Stimulated activated CD8-positive, alpha-beta memory T cell treated with anti-CD3 and anti-CD28 coated beads, Interleukin-7, amount 100 ng/mL, for 4 hours (primary cell): ENCODE measurements around the gene TTC7B.
"Not testable (repeated sequence)": the region's sequence is repeated elsewhere in the genome, so short reads cannot be mapped to it uniquely, and the experiment has no call there.

ENCODE experiments used
- DNase-seq, 2 donors: peaks; one replicate each; pipeline ENCODE4 v3.0.0-alpha.2; 2020; ENCODE audit warnings: low read depth in 2 of 2

The TTC7B gene

GRCh38 chr14:90830931-90831701 is 14.9 kb upstream of the TTC7B start:
- no peak for DNase-seq

DNA sequence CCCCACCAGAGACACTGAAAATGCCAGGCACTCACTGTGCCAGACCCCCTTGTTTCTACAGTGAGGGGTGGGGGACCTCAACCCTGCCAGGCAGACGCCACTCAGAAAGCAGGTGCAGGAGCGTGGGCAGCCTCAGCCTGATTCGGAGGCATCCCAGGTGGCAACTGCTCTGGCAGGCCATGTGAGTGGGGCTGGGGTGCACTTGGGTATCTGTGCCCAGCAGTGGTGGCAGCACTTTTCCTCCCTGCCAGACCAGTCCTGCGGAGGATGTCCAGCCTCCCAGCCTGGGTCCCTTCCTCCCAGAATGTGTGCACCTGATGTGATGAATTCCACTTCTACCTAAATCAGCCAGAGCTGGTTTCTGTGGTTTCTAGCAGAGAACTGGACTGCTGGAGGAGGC is 13.4 kb upstream of the TTC7B start:
- DNase-seq = no peak

- DNase-seq = no peak
Observed at GRCh38 chr14:90828642-90829487, 12.6 kb upstream of the TTC7B start.

GRCh38 chr14:90827919-90828610 is 11.8 kb upstream of the TTC7B start:
- peak; percentile 78 to 87 for DNase-seq

DNA sequence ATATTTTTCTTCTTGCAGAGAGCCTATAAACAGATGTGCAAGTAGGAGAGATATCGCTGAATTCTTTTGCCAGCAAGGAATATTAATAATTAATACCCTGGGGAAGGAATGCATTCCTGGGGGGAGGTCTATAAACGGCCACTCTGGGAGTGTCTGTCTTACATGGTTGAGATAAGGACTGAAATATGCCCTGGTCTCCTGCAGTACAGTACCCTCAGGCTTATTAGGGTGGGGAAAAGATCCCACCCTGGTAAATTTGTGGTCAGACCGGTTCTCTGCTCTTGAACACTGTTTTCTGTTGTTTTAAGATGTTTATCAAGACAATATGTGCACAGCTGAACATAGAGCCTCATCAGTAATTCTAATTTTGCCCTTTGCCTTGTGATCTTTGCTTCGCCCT is 7.3 kb upstream of the TTC7B start:
- DNase-seq = not testable (repeated sequence)

GRCh38 chr14:90820958-90821357 is 4.7 kb upstream of the TTC7B start:
- DNase-seq = peak; percentile 70 to 79

GRCh38 chr14:90819734-90820393 is 3.6 kb upstream of the TTC7B start:
- no peak for DNase-seq

DNA sequence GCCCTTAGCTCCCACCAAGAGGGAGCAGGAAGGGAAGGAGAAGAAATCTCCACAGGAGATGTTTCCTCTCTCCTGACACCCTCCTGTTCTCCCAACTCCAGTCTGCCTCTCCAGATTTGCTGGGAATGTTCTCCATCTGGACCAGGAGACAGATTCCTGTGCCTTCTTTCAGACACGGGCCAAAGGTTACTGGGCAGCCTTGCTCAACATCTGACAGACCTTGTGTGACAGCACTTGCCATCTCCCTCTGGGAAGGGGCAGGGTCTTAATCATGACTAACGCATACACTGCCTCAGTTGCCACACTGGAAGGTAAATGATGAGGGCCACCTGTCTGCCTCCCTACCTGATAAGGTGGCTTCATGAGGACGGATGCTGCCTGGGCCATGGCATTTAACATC is 2.5 kb upstream of the TTC7B start:
- DNase-seq = no peak

- DNase-seq = no peak
Observed at GRCh38 chr14:90816681-90817436, 629 bp upstream of the TTC7B start.

GRCh38 chr14:90815572-90815821 is 733 bp downstream of the TTC7B start:
- no peak for DNase-seq

- no peak for DNase-seq
Observed at GRCh38 chr14:90814806-90815571, 1.2 kb downstream of the TTC7B start.

GRCh38 chr14:90813442-90813841 is 2.8 kb downstream of the TTC7B start:
- DNase-seq = no peak

- no peak for DNase-seq
Observed at GRCh38 chr14:90812109-90812508, 4.1 kb downstream of the TTC7B start.

GRCh38 chr14:90811641-90812040 is 4.6 kb downstream of the TTC7B start:
- no peak for DNase-seq

- no peak for DNase-seq
Observed at GRCh38 chr14:90810806-90811205, 5.4 kb downstream of the TTC7B start.

GRCh38 chr14:90809530-90810312 is 6.5 kb downstream of the TTC7B start:
- no peak for DNase-seq

- no peak for DNase-seq
Observed at GRCh38 chr14:90808759-90809529, 7.3 kb downstream of the TTC7B start.

- no peak for DNase-seq
Observed at GRCh38 chr14:90807060-90807459, 9.2 kb downstream of the TTC7B start.
